GM19372 (cell line): ENCODE data around the gene ACP4.
"Not testable (repeated sequence)": the region's sequence is repeated elsewhere in the genome, so short reads cannot be mapped to it uniquely, and the experiment has no call there.

ENCODE experiments used
- ATAC-seq: cut with Tn5 transposase; IDR thresholded peaks from one replicate; pipeline ENCODE4 v1.9.1; 2021; ENCODE audit warnings: mild to moderate bottlenecking, low read depth, moderate library complexity; ENCODE audit not compliant: unreplicated experiment

ACP4 gene

DNA sequence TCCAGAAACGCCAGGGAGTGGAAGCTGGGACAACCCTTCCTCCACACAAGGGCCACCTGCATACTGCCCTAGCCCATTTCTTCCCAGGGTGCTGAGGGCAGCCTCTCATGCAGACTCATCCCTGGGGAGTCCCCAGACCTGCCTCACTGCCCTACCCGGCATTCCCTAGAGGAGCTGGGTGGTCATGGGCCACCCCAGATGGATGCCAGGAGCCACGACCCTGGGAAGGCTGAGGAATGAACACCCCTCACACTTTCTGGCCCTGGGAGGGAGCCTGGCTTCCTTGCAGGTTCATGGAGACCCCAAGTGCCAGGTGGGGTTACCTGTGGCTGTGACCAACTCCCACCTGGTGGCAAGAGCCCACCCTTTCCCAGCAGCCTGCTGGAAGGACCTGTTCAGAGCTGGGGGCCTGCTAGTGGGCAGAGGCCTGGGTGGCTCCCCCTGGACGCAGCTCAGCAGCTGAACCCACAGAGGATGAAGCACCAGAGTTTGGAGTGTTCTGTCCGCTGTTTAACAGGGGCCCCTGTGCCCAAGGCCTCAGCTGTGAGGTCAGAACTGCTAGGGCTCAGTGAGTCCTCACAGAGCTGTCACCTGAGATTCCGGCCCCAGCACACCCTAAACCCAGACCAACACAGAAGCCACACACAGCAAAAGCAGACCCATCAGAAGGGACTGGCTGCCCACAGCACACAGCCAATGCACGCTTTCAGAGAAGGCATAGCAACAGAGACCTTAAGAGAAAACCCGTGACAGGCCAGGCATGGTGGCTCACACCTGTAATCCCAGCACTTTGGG is 6.6 kb downstream of the ACP4 start:
- ATAC-seq, result no peak

DNA sequence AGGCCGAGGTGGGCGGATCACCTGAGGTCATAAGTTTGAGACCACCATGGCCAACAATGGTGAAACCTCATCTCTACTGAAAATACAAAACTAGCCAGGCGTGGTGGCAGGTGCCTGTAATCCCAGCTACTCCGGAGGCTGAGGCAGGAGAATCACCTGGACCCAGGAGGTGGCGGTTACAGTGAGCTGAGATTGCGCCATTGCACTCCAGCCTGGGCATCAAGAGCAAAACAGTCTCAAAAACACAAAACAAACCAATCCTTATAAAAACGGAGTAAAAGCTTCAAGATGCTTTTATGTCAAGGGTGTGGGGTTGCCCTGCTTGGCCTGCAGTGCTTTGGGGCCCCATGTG is 7.2 kb downstream of the ACP4 start:
- no peak for ATAC-seq

DNA sequence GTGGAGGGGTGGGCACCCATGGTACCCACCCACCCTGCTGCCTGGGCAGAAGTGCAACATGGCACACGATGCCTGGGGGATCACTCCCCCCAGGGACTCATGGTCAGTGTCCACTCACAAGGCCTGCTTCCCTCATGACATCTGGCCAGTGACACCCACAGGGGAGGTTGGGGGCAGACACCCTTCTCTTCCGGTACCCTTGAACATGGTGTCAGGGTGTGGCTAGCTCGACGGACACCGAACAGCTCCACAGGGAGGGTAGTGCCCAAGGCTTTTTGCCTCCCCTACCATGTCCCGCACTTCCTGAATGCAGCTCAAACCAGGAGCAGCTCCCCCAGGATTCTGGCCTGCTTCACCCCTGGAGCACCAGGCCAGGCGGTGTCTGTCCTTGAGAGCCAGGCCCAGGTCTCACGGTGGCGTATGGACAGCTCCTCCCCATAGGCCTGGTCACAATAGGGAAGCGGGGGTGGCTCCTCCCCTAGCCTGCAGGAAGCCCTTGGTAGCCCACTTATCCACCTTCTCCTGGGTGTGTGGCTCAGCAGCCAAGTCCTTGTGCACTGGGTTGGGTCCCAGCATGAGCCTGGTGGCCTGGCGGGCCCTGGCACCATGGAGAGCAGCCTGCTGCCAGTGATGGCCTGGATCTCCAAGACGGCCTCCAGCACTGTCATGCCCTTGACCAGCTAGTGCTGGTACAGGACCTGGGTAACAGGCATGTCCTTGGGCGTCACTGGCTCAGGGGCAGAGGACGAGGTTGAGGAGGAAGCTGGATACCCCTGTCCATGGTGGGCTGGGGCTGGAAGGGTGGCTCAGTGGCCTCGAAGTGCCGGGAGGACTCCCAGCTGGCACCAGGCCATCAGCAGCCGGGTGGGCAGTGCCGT is 7.8 kb downstream of the ACP4 start:
- no peak for ATAC-seq

DNA sequence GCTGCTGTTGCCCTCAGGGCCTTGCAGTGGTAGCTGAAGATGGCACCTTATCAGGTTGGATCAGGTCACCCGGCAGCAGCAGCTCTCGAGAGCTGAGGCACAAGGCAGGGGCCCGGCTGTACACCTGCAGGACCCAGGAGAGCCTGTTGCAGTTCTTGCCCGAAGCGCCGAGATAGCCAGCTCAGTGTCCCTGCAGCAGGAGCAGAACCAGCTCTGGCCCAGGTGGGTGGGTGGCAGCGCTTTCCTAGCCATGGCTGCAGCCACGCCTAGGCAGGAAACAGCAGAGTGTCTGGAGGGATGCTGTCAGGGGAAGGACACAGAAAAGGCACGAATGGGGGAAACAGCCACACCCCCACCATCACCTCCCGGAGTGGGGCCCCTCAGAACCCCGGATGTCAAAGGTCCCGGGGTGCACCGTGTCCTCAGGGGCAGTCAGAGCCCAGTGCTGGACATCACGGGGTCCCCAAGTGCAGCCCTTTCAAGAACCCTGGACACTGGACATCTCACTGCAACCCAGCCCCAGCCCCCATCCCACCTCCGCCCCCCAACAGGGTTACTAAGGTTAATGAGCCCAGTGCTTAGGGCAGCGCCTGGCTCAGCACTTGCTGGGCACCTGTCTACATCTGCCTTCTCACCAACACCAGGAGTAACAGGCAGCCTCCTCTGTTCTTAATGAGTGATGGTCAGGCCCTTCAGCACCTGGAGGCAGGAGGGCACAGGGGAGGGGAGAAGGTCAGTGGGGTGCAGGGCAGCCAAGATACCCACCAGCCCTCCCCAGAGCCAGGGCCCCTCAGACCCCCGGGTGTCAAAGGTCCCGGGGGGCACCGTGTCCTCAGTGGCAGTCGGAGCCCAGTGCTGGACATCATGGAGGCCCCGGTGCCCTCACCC is 8.7 kb downstream of the ACP4 start:
- ATAC-seq, result no peak

DNA sequence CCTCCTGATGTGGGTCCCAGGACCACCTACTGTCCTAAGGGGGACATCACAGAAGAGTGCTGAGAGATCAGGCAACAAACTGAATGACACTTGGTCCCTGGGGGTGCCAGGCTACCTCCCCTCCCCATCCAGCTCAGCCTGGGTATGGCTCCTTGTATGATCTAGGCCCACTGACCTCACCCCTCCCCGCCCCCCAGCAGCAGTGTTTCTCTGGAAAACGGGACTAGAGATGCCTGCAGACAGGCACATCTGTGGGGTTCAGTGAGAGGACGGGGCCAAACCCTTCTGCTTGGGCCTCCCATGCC is 9.3 kb downstream of the ACP4 start:
- ATAC-seq, result no peak

DNA sequence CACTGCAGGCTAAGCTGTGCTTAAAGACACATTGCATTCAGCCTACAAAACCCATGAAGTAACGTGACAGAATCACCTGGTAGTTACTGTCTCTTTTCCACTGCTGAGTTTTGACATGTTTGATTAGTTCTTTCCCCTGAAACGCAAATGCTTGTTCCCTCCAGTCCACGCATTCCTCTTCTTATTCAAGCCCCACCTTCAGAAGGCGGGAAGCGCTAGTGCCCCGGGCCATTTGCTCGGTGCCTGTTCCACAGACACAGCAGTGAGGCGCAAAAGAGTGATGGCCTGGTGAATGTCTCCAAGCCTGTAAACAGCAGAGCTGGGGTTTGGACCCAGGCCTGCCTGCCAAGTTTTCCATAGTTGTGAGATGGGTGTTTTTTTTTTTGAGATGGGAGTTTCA is 10.9 kb downstream of the ACP4 start:
- ATAC-seq, result no peak

DNA sequence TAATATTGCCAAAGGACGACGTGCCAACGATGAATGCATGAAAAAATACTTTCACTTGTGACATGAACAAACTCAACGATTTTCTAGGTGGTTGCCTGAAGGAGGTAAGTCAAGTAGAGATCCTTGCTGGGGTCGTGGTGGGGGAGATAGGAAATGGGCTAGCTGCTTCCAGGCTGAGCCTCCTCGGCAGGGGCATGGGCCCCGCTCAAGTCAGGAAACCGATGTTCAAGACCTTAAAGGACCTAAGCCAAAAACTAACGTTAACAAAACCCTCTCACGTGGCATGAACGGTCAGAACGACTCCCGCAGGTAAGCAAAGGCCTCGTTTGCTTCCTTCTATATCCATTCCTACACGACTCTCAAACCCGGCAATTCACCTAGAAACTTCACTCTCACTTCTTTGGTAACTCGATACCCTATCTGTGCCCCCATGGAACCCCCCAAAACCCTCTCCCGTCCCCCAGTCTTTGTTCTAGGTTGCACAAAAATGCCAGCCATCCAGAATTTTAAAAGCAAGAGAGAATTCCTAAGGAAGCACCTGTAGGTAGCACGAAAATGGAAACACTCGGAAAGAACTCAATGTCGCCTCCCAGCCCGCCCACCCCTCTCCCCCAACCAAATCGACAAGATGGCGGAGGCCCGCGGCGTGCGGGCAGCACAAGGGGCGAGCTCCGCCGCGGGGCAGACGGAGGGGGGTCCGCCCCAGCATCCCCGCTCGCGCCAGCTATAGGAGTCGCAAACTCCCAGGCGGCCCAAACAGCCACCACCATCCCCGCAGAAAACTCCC is 13.6 kb downstream of the ACP4 start:
- no peak for ATAC-seq

DNA sequence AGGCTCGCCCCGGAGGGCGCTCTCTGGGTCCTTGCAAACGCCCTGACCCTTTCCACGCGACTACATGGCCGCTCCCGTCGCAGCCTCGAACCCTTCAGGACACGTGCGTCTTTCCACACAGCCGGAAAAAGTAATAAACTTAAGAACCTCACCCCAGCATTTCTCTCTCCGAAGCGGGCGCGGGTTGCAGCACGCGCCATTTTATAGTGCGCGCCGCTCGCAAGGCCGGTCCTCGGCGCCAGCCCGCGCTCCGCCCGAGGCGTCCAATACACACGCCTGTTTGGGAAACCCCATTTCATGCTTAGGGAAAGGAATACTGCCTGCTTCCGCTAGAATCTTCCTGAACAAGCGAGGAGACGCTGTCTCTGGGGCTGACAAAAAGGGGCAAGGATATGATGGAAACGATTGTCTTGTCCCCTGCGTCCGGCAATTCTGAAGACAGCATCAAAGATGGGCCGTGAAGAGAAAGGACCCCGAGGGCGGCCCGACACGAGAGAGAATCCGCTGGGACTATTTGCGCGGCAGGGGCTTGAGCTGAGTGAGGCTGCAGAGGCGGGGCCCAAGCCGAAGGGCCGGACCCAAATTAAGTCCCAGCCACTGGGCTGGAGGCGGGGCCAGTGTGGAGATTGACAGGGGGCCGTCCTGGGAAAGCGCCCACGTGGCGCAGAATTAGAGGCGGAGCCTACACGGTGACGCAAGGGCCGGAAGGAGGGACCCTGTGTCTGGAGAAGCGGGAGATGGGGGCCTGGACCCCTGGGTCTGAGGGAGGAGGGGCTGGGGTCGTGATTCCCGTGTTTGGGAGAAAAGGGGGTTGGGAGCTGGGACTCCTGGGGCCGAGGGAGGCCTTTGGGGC is 14.4 kb downstream of the ACP4 start:
- ATAC-seq, result peak; percentile 91

DNA sequence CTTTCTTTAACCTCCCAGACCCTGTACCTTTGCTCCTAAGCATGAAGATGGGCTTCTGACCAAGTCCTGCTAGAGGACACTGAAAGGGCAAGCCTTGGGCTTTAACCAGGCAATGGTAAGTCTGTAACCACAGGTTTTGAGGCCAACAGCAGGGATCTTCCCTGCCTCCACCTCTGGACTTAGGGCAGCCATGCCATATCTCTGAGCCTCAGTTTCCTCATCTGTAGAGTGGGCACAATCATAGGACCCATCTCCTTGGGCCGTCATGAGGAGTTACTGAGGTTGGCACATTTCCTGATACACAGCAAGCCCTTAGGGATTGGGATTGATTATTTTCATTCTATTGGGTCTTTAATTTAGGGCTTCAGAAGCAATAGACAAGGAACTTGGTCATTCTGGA is 18.6 kb downstream of the ACP4 start:
- no peak for ATAC-seq

DNA sequence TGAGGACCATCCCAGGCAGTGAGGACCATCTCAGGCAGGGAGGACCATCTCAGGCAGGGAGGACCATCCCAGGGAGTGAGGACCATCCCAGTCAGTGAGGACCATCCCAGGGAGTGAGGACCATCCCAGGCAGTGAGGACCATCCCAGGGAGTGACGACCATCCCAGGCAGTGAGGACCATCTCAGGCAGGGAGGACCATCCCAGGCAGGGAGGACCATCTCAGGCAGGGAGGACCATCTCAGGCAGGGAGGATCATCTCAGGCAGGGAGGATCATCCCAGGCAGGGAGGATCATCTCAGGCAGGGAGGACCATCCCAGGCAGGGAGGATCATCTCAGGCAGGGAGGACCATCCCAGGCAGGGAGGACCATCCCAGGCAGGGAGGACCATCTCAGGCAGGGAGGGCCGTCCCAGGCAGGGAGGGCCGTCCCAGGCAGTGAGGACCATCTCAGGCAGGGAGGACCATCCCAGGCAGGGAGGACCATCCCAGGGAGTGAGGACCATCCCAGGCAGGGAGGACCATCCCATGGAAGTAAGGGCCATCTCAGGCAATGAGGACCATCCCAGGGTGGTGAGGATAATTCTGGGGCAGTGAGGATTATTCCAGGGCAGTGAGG is 21.5 kb downstream of the ACP4 start:
- ATAC-seq, result not testable (repeated sequence)

DNA sequence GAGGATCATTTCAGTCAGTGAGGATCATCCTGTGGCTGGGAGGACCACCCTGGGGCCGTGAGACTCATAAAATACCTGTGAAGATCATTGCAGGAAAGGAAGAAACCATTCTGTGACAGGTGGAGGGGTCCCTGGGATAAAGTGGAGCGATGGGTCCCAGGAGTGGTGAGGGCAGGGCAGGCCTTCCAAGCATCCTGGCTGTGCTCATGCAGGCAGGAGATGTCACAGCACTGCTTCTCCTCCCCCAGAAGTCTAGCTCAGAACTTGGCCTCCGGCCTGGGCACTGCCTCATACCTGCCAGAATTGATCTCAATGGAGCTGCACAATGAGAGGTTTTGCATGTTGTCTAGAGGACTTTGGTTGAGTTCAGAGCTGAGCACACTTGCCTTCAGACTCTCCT is 22.3 kb downstream of the ACP4 start:
- no peak for ATAC-seq

DNA sequence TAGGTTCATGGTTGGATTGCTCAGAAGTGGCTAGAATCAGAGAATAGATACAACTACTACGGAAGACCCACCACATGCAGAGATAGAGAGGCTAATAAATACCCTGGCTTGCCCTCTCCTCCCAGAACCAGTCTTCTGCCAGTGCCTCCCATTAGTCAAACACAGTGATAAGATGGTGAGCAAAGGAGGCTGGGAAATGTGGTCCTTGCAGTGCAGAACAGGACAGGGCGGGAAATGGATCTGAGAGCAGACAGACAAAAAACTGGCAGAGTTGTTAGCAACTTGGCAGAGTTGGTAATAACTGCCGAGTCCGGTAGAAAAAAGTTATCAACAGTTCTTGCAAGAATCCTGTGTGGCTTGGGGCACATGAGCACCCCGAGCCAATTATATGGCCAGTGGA is 24.7 kb downstream of the ACP4 start:
- no peak for ATAC-seq

DNA sequence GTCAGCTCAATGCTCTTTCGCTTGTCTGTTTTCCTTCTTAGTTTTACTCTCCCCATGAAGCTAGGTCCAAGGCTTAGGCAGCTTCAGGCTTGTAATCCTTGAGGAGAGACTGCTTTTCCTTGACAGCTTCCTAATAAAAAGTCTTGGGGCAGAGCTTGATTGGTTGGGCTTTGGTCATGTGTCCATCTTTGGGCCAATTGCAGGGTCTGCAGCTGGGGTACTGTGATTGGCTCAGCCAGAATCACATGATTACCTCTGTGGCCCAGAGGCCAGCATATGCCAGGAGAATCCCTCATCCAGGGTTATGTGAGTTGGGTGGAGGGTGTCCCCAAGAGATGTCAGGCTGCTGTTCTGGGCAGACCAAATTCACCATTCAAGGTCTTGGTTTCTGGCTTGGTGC is 25.2 kb downstream of the ACP4 start:
- no peak for ATAC-seq

DNA sequence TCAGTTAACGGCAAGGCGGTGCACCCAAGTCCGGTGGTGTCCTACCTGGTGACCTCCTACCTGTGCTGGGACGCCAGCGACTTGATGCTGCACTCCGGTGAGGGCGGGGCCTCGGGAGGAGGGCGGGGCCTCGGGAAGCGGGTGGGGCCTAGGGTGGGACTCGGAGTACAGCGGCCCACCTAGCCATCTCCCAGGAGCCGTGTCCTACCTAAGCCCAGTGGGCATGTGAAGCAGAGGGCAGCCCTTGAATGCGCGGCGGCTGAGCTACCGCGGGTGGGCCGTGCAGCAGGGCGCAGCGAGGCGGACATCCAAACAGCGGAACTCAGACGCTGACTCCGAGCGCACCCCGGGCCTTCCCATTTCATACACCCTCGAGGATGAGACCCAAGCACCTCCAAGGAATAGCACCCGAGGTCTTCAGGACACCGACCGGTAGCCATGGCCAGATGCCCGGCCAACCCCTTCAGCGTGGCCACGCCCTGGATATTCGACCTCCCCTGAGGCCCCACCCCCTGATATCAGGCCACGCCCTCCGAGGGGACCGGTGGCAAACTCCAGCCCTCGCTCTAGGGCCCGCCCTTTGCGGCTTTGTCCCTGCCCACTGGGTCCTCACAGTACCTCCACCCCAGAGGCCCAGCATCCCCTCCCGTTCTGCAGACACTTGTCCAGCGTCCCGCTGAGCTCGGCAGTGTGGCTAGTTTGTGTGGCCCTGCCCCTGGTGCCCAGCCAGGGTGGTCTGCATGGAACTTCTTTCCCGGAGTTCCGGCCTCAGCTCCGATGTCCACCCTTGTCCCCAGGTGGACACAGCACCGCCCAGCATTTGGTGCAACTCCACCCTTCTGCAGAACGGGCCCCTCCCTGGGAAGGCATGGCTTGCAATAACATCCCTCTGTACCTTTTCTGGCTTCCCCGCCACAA is 28.0 kb downstream of the ACP4 start:
- peak; percentile 48 for ATAC-seq

DNA sequence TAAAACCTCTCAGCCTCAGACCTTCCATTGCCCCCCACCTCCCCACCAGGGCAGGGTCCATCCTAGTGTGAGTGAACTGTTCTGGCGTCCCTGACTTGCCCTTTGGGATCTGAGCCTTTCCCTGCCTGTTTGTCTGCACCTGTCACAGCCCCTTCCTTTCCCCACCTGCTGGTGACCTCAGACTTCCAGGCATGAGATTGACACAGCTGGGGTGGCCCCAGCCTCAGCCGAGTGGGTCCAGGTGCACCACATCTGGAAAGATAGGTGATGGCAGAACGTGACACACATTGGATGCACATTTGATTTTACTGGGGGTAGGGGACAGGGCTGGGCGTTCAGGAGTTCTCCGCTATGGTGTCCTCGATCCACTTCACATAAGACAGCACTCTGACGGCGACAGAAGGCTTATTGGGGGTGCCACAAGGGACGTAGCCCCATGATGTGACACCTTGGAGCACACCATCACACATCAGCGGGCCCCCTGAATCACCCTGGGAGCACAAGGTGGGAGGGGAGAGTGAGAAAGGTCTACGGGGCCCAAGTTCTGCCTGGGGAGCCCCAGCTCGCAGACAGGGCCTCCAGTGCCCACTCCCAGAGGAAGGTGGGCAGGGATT is 28.8 kb downstream of the ACP4 start:
- ATAC-seq, result no peak

DNA sequence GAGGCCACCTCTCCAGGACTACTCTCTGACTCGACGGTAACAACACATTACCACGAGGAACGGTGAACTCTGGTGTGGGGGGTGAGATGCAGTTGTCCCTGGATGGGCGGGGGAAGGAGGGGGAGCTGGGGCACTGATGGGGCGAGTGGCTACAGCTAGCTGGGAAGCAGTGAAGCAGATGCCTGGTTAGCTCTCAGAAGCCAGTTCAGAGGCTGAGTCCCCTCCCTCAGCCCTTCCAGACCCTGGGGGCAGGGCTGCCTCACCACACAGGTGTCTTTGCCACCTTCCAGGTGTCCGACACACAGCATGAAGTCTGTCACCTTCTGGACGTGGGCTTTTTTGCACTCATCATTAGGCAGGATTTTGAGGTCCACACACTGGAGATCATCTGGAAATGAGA is 29.4 kb downstream of the ACP4 start:
- ATAC-seq, result no peak

DNA sequence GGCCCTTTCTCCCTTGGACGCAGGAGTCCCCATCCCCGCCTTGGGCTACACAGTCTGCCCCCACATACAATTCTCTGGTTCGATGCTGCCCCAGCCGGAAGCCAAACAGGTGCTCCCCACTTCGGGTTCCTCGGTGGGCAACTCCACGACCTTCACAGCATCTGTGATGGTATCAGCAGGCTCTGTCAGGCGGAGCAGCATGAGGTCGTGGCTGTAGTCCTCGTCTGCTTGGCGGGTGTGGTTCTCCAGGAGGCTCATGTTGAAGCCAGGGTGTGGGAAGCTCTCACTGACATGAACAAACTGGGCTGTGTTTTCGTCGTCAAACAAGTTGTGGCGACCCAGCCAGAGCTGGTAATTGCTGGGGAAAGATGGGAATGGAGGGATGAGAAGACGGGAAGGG is 29.9 kb downstream of the ACP4 start:
- no peak for ATAC-seq
